Prostate gland (tissue), 2 donors: ENCODE data around the gene SPINK8.

Experiments used
- CTCF ChIP-seq, 4 experiments: fragments of 200-600 bp in 2 of 4; fragments of 450-650 bp in 2 of 4; sonication (generic) in 2 of 4; IDR thresholded peaks; 1 replicate in 3 of 4; 2 replicates in 1 of 4; pipeline ENCODE4 v1.5.1; 2016 to 2019; ENCODE audit warnings: antibody characterized with exemption in 4 of 4, mild to moderate bottlenecking in 2 of 4, moderate library complexity in 2 of 4
- POLR2A ChIP-seq: fragments of 450-650 bp; IDR thresholded peaks from one replicate; pipeline ENCODE4 v1.6.1; 2016; ENCODE audit warnings: antibody characterized with exemption, mild to moderate bottlenecking

- no peak for TF ChIP-seq POLR2A
- no peak for TF ChIP-seq CTCF (IDR thresholded peaks at IDR 0.05)
Observed at GRCh38 chr3:48361928-48362327, 28.5 kb upstream of the SPINK8 start.
